SK-N-SH (cell line): Measurements from ENCODE around the gene SEC31B. TPM values are rescaled to one million over a fixed set of nuclear protein-coding genes. Genes with fewer than 3 reads are reported as not detected.

Experiments
- CTCF ChIA-PET: fragments of 300-600, 350-600 bp; formaldehyde crosslinking; extraction: SDS; loops from one replicate; lab custom pipeline; 2021; lab: Yijun Ruan, JAX
- POLR2A ChIA-PET: fragments of 350-600 bp; sonication (Branson Sonifier 250); formaldehyde crosslinking; extraction: SDS; loops from one replicate; lab custom pipeline; 2020; ENCODE audit warnings: antibody characterized with exemption, inconsistent platforms; lab: Yijun Ruan, JAX
- DNase-seq: peaks from one replicate; pipeline ENCODE4 v3.0.0; 2012
- H2AFZ ChIP-seq: fragments of 200-600 bp; sonication (generic); 2 replicates; pipeline ENCODE4 v1.8.1; 2016; ENCODE audit warnings: antibody characterized with exemption, mild to moderate bottlenecking, low read depth
- H3F3A ChIP-seq: fragments of 200-600 bp; sonication (generic); replicated peaks from 2 replicates; pipeline ENCODE3; 2016; ENCODE audit warnings: antibody characterized with exemption, mild to moderate bottlenecking; ENCODE audit not compliant: insufficient read depth
- H3K27ac ChIP-seq, 2 experiments: fragments of 200-500 bp in 1 of 2; fragments of 200-600 bp in 1 of 2; sonication (Bioruptor generic) in 1 of 2; sonication (generic), shearing (Covaris generic) in 1 of 2; 2 replicates each; pipeline versions ENCODE4 v1.5.1 to v1.6.1; 2014 to 2016; ENCODE audit warnings: low read depth in 2 of 2, inconsistent platforms in 1 of 2, low read length in 1 of 2, mild to moderate bottlenecking in 1 of 2, mixed read lengths in 1 of 2
- H3K27me3 ChIP-seq: fragments of 200-600 bp; sonication (generic), shearing (Covaris generic); 2 replicates; pipeline ENCODE4 v1.6.1; 2016; ENCODE audit warnings: mixed run types; ENCODE audit not compliant: insufficient read depth
- H3K36me3 ChIP-seq, 2 experiments: fragments of 200-500 bp in 1 of 2; fragments of 200-600 bp in 1 of 2; sonication (Bioruptor generic) in 1 of 2; sonication (generic) in 1 of 2; replicated peaks in 1 of 2; 2 replicates each; pipeline versions ENCODE3 to v1.5.1; 2014 to 2016; ENCODE audit warnings: low read length in 1 of 2, mild to moderate bottlenecking in 1 of 2; ENCODE audit not compliant: insufficient read depth in 2 of 2, control insufficient read depth in 1 of 2
- H3K4me1 ChIP-seq, 2 experiments: fragments of 200-500 bp in 1 of 2; fragments of 200-600 bp in 1 of 2; sonication (Bioruptor generic) in 1 of 2; sonication (generic), shearing (Covaris generic) in 1 of 2; 2 replicates each; pipeline versions ENCODE4 v1.5.1 to v1.6.1; 2014 to 2016; ENCODE audit warnings: low read depth in 1 of 2, low read length in 1 of 2, mixed run types in 1 of 2; ENCODE audit not compliant: insufficient read depth in 2 of 2, control insufficient read depth in 1 of 2
- H3K4me2 ChIP-seq: fragments of 200-600 bp; sonication (generic), shearing (Covaris generic); 2 replicates; pipeline ENCODE4 v1.6.1; 2017; ENCODE audit warnings: mixed run types
- H3K4me3 ChIP-seq, 2 experiments: fragments of 200-500 bp in 1 of 2; fragments of 200-600 bp in 1 of 2; sonication (Bioruptor generic) in 1 of 2; sonication (generic), shearing (Covaris generic) in 1 of 2; 2 replicates each; pipeline versions ENCODE4 v1.5.1 to v1.8.1; 2014 to 2016; ENCODE audit warnings: low read depth in 2 of 2, inconsistent platforms in 1 of 2, low read length in 1 of 2, mild to moderate bottlenecking in 1 of 2, mixed read lengths in 1 of 2, moderate library complexity in 1 of 2
- H3K79me2 ChIP-seq: fragments of 200-600 bp; sonication (generic); 2 replicates; pipeline ENCODE4 v1.8.1; 2017; ENCODE audit warnings: mild to moderate bottlenecking; ENCODE audit not compliant: insufficient read depth
- H3K9ac ChIP-seq: fragments of 200-600 bp; sonication (generic); 2 replicates; pipeline ENCODE4 v1.6.1; 2017; ENCODE audit warnings: mixed run types
- H3K9me2 ChIP-seq: fragments of 200-600 bp; sonication (generic); 2 replicates; pipeline ENCODE4 v1.6.1; 2017; ENCODE audit warnings: mixed run types
- H3K9me3 ChIP-seq: fragments of 200-600 bp; sonication (generic); 2 replicates; pipeline ENCODE4 v1.6.1; 2017; ENCODE audit warnings: mixed run types, mild to moderate bottlenecking, moderate library complexity
- H4K20me1 ChIP-seq: fragments of 200-600 bp; sonication (generic); 2 replicates; pipeline ENCODE4 v1.6.1; 2017; ENCODE audit warnings: mild to moderate bottlenecking, mixed run types; ENCODE audit not compliant: insufficient read depth
- CHD2 ChIP-seq: fragments of 150-350 bp; IDR thresholded peaks from 2 replicates; pipeline ENCODE4 v1.6.1; 2018; ENCODE audit warnings: low read length; ENCODE audit not compliant: partially characterized antibody
- ELF1 ChIP-seq: IDR thresholded peaks from 2 replicates; pipeline ENCODE4 v1.4.0; 2012
- EZH2phosphoT487 ChIP-seq: fragments of 200-600 bp; sonication (generic); IDR thresholded peaks from 2 replicates; pipeline ENCODE4 v1.6.1; 2017; ENCODE audit warnings: low read depth, mixed run types, mild to moderate bottlenecking, antibody characterized with exemption, moderate library complexity, borderline replicate concordance
- FOSL2 ChIP-seq: IDR thresholded peaks from 2 replicates; pipeline ENCODE4 v1.4.0; 2012; ENCODE audit warnings: low read depth, mild to moderate bottlenecking, moderate library complexity, borderline replicate concordance
- FOXM1 ChIP-seq: IDR thresholded peaks from 2 replicates; pipeline ENCODE4 v1.4.0; 2012; ENCODE audit warnings: low read depth, mild to moderate bottlenecking
- GABPA ChIP-seq: IDR thresholded peaks from 2 replicates; pipeline ENCODE4 v1.4.0; 2012; ENCODE audit warnings: low read depth, mild to moderate bottlenecking
- NRF1 ChIP-seq: IDR thresholded peaks from 2 replicates; pipeline ENCODE4 v1.6.1; 2012; ENCODE audit warnings: low read depth, mild to moderate bottlenecking, low read length
- RAD21 ChIP-seq: IDR thresholded peaks from 2 replicates; pipeline ENCODE4 v1.6.1; 2012; ENCODE audit warnings: mild to moderate bottlenecking, low read length
- RCOR1 ChIP-seq: fragments of 150-350 bp; IDR thresholded peaks from 2 replicates; pipeline ENCODE4 v1.6.1; 2017; ENCODE audit warnings: antibody characterized with exemption, low read length
- RFX5 ChIP-seq: IDR thresholded peaks from 2 replicates; pipeline ENCODE4 v1.6.1; 2012; ENCODE audit warnings: mild to moderate bottlenecking, improper control_type of control experiment, low read length
- RXRA ChIP-seq: IDR thresholded peaks from 2 replicates; pipeline ENCODE4 v1.4.0; 2012; ENCODE audit warnings: low read depth, mild to moderate bottlenecking, borderline replicate concordance
- SIN3A ChIP-seq: IDR thresholded peaks from 2 replicates; pipeline ENCODE4 v1.6.1; 2012; ENCODE audit warnings: low read depth, mild to moderate bottlenecking, low read length, moderate library complexity, borderline replicate concordance
- SMC3 ChIP-seq: IDR thresholded peaks from 2 replicates; pipeline ENCODE4 v1.6.1; 2012; ENCODE audit warnings: low read depth, low read length, improper control_type of control experiment
- TAF1 ChIP-seq: IDR thresholded peaks from 2 replicates; pipeline ENCODE4 v1.6.1; 2012; ENCODE audit warnings: low read depth, mild to moderate bottlenecking, low read length, moderate library complexity, borderline replicate concordance
- TCF12 ChIP-seq: IDR thresholded peaks from 2 replicates; pipeline ENCODE4 v1.4.0; 2012
- USF1 ChIP-seq: IDR thresholded peaks from 2 replicates; pipeline ENCODE4 v1.4.0; 2012; ENCODE audit warnings: low read depth, borderline replicate concordance
- YY1 ChIP-seq: IDR thresholded peaks from 2 replicates; pipeline ENCODE4 v1.4.0; 2012; ENCODE audit warnings: low read depth, mild to moderate bottlenecking
- WGBS: methylation state at CpG from one replicate; pipeline ENCODE4 v1.1.6; 2017; ENCODE audit warnings: low lambda C conversion rate; 5-methylcytosine and 5-hydroxymethylcytosine counted together
- polyA plus RNA-seq, 3 experiments: library from polyadenylated mRNA; depleted of rRNA; stranded (reverse); fragments of >200 nt; gene quantifications; 2 replicates each; pipeline ENCODE4 v1.2.3, GENCODE V29; 2012
- TF ChIP-seq, protein P1 (sequence below): fragments of 150-350 bp; IDR thresholded peaks from 2 replicates; pipeline ENCODE4 v1.6.1; 2017; ENCODE audit warnings: antibody characterized with exemption, low read length, low read depth, borderline replicate concordance
- TF ChIP-seq, protein P2 (sequence below): IDR thresholded peaks from 2 replicates; pipeline ENCODE4; 2012
- TF ChIP-seq, protein P3 (sequence below): IDR thresholded peaks from 2 replicates; pipeline ENCODE4 v1.4.0; 2012; ENCODE audit warnings: low read depth

SEC31B gene
- polyA plus RNA-seq, 1 of the 3 experiments (the other 2 are of a cell fraction) = 8.8 TPM

- H3K9me2 ChIP-seq = no peaks in the 10 kb centered on the region
- TF ChIP-seq, protein P1, sequence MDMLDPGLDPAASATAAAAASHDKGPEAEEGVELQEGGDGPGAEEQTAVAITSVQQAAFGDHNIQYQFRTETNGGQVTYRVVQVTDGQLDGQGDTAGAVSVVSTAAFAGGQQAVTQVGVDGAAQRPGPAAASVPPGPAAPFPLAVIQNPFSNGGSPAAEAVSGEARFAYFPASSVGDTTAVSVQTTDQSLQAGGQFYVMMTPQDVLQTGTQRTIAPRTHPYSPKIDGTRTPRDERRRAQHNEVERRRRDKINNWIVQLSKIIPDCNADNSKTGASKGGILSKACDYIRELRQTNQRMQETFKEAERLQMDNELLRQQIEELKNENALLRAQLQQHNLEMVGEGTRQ = no peak
- TF ChIP-seq ELF1 (no peak), RCOR1 (no peak), TAF1 (no peak), YY1 (no peak)
- TF ChIP-seq, protein P2, sequence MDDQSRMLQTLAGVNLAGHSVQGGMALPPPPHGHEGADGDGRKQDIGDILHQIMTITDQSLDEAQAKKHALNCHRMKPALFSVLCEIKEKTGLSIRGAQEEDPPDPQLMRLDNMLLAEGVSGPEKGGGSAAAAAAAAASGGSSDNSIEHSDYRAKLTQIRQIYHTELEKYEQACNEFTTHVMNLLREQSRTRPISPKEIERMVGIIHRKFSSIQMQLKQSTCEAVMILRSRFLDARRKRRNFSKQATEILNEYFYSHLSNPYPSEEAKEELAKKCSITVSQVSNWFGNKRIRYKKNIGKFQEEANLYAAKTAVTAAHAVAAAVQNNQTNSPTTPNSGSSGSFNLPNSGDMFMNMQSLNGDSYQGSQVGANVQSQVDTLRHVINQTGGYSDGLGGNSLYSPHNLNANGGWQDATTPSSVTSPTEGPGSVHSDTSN = no peak
- peaks cover 3% of the 10 kb centered on the region for H3F3A ChIP-seq
- H2AFZ ChIP-seq = no peak overlapping the region
- no peaks in the 10 kb centered on the region for H3K9me3 ChIP-seq
- no peak overlapping the region for H3K9ac ChIP-seq
- DNase-seq = no peak
- no peak overlapping the region for H3K27ac ChIP-seq
- ChIA-PET POLR2A (no interaction called here), CTCF (interaction anchor here (1.4 to 7.7 kb wide), 3 partner anchors 8 to 325 kb away, joined by 3 to 69 read pairs (median 10); no protein-coding TSS in a partner anchor)
- H3K4me1 ChIP-seq = peaks cover 0 to 8% of the 10 kb centered on the region in 2 experiments; a peak in 1 of 4 replicates
- no peaks in the 10 kb centered on the region for H3K27me3 ChIP-seq
- H3K79me2 ChIP-seq = no peaks in the 10 kb centered on the region
- H3K4me3 ChIP-seq = no peak overlapping the region
- whole genome bisulfite sequencing = 93% methylated on average over 3 of the region's 3 CpGs
- H3K4me2 ChIP-seq = no peak overlapping the region
- H4K20me1 ChIP-seq = no peaks in the 10 kb centered on the region
- peaks cover 14 to 56% of the 10 kb centered on the region in 2 experiments for H3K36me3 ChIP-seq
Measured at GRCh38 chr10:100553929-100554328, 34.3 kb upstream of the SEC31B start.

GRCh38 chr10:100551738-100552137 is 32.1 kb upstream of the SEC31B start:
- CTCF ChIA-PET = interaction anchor here (1.1 to 7.7 kb wide), 6 partner anchors 11 to 327 kb away, joined by 3 to 69 read pairs (median 11); partner anchors contain the start of gene HIF1AN
- POLR2A ChIA-PET = interaction anchor here (1.6 kb wide), 1 partner anchor 16 kb away, joined by 5 read pairs; the partner anchor contains the start of gene HIF1AN
- peaks cover 17 to 74% of the 10 kb centered on the region in 2 experiments for H3K36me3 ChIP-seq
- H3K27ac ChIP-seq = no peak overlapping the region
- H3K9me2 ChIP-seq = no peaks in the 10 kb centered on the region
- no peaks in the 10 kb centered on the region for H3K27me3 ChIP-seq
- H3K9ac ChIP-seq = no peak overlapping the region
- H3K4me3 ChIP-seq = no peak overlapping the region
- peaks cover 0 to 8% of the 10 kb centered on the region in 2 experiments; a peak in 1 of 4 replicates for H3K4me1 ChIP-seq
- H2AFZ ChIP-seq = no peak overlapping the region
- no peaks in the 10 kb centered on the region for H3K9me3 ChIP-seq
- no peaks in the 10 kb centered on the region for H3F3A ChIP-seq
- no peaks in the 10 kb centered on the region for H3K79me2 ChIP-seq
- no peak for DNase-seq
- H3K4me2 ChIP-seq = no peak overlapping the region
- TF ChIP-seq NRF1 (no peak), EZH2phosphoT487 (no peak), SIN3A (no peak), RAD21 (no peak), USF1 (no peak), SMC3 (no peak), FOXM1 (no peak), GABPA (no peak), FOSL2 (no peak), CHD2 (no peak), YY1 (no peak), RCOR1 (no peak), RFX5 (no peak), TCF12 (no peak), RXRA (no peak)
- TF ChIP-seq, protein P2 = no peak
- TF ChIP-seq, protein P3, sequence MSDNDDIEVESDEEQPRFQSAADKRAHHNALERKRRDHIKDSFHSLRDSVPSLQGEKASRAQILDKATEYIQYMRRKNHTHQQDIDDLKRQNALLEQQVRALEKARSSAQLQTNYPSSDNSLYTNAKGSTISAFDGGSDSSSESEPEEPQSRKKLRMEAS = no peak
- TF ChIP-seq, protein P1 = no peak
- H4K20me1 ChIP-seq = no peaks in the 10 kb centered on the region
- 96% methylated on average over 5 of the region's 5 CpGs for WGBS
